GM10847 (cell line): Measurements from ENCODE around the gene ZFYVE28.

Experiments used
- POLR2A ChIP-seq: IDR thresholded peaks from 2 replicates; pipeline ENCODE4 v1.6.1; 2011; ENCODE audit not compliant: insufficient read length; ENCODE audit errors: extremely low read depth

Gene ZFYVE28

GRCh38 chr4:2284934-2285612 is 133.4 kb downstream of the ZFYVE28 start:
- TF ChIP-seq POLR2A, result no peak

GRCh38 chr4:2284161-2284933 is 134.1 kb downstream of the ZFYVE28 start:
- TF ChIP-seq POLR2A, result no peak

GRCh38 chr4:2283199-2283711 is 135.2 kb downstream of the ZFYVE28 start:
- TF ChIP-seq POLR2A, result no peak

GRCh38 chr4:2281575-2282343 is 136.7 kb downstream of the ZFYVE28 start:
- TF ChIP-seq POLR2A, result no peak

GRCh38 chr4:2280531-2281300 is 137.7 kb downstream of the ZFYVE28 start:
- TF ChIP-seq POLR2A, result no peak

GRCh38 chr4:2277956-2278355 is 140.5 kb downstream of the ZFYVE28 start:
- TF ChIP-seq POLR2A, result no peak

GRCh38 chr4:2276581-2277325 is 141.7 kb downstream of the ZFYVE28 start:
- no peak for TF ChIP-seq POLR2A

- no peak for TF ChIP-seq POLR2A
Measured at GRCh38 chr4:2275546-2276251, 142.7 kb downstream of the ZFYVE28 start.

- TF ChIP-seq POLR2A, result no peak
Measured at GRCh38 chr4:2274320-2275043, 144.0 kb downstream of the ZFYVE28 start.

DNA sequence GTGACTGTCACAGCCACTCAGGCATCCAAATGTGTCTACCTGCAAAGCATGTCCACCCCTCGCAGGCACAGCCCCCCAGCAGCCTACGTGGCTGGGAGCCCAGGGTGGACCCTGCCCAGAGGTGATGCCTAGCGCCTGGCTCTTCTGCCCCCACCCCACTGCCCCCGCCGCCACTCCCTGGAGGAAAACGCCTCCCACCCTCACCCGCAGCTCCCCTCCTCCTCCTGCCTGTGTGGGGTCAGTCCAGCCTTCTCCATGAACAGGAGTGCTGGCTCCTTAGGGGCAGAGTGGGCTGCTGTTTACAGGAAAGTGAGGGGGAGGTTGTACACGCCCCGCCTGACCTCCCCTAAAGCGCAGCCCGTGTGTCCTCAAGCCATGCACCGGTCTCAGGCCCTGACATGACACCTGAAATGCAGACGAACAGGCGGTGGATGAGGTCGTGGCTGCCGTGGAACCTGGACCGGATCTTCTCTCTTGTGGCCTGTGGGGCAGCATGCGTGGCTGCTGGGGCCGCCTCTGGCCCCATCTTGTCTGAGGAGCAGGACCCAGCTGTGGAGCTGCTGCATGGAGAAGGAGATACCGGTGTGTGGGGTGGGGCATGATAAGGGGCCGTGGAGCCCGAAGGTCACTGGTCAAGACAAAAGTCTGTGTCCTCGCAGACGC is 144.7 kb downstream of the ZFYVE28 start:
- no peak for TF ChIP-seq POLR2A

DNA sequence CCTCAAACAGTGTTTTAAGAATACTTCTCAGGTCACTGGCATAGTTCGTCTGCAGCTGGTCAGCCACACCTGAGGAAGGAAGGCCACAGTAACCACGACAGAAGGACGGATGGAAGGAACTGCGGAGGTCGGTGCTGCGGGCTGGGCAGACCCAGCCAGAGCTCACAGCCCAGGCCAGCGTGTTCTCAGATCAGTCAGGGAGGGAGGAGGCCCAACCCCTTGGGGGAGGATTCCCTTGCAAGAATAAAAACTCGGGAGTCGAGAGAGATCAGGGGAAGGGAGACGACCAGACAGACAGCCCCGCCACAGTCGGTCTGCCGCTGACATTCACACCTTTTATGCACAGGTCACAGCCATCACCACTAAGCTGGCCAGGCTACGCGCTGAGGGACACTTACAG is 145.2 kb downstream of the ZFYVE28 start:
- no peak for TF ChIP-seq POLR2A

DNA sequence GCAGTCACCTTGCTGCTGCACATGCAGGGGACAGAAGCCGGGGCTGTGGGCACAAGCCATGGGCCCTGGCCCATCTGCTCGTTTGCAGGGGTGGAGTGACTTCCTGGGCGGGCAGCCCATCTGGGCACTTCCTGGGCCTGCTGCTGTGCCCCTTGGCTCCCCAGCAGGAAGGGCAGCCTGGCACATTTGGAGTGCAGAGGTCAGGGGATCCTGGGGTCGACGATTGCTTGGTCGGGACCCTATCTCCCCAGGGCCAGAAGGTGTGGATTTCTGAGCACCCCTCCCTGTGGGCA is 145.7 kb downstream of the ZFYVE28 start:
- TF ChIP-seq POLR2A, result no peak

- TF ChIP-seq POLR2A, result no peak
Measured at GRCh38 chr4:2272026-2272827, 146.2 kb downstream of the ZFYVE28 start.
